CD4-positive, alpha-beta T cell (primary cell): Measurements from ENCODE around the gene BSND. TPM values are rescaled to one million over a fixed set of nuclear protein-coding genes. Genes with fewer than 3 reads are reported as not detected.

Experiments
- ATAC-seq: fragments of 200-7000 bp; cut with Tn5 transposase; one replicate; pipeline ENCODE4 v1.10.0; 2022; ENCODE audit warnings: mild to moderate bottlenecking; ENCODE audit not compliant: poor library complexity
- CTCF ChIA-PET: fragments of 350-600 bp; sonication (Branson Sonifier 250); formaldehyde crosslinking; loops from one replicate; lab custom pipeline; 2021; ENCODE audit warnings: antibody characterized with exemption, inconsistent platforms; lab: Charles Lee
- POLR2A ChIA-PET: fragments of 350-600 bp; sonication (Branson Sonifier 250); formaldehyde crosslinking; loops from one replicate; lab custom pipeline; 2021; ENCODE audit warnings: antibody characterized with exemption, inconsistent platforms; lab: Charles Lee
- DNase-seq, 14 experiments: peaks; one replicate each; pipeline ENCODE4 v3.0.0-alpha.2; 2013 to 2020; ENCODE audit warnings: mixed read lengths in 2 of 14
- H3K27ac ChIP-seq, 2 donors: one replicate each; pipeline versions ENCODE4 v1.5.1 to v1.7.0; 2013; ENCODE audit warnings: low read length in 2 of 2, low read depth in 1 of 2, mild to moderate bottlenecking in 1 of 2
- H3K27me3 ChIP-seq, 2 experiments: 1 replicate in 1 of 2; 2 replicates in 1 of 2; pipeline versions ENCODE4 v1.6.1 to v1.7.0; 2013; ENCODE audit warnings: low read length in 2 of 2, control low read depth in 1 of 2, mild to moderate bottlenecking in 1 of 2, moderate library complexity in 1 of 2; ENCODE audit not compliant: insufficient read depth in 2 of 2, control insufficient read depth in 1 of 2
- H3K36me3 ChIP-seq: one replicate; pipeline ENCODE4 v1.6.1; 2013; ENCODE audit warnings: low read length, control low read depth; ENCODE audit not compliant: insufficient read depth
- H3K4me1 ChIP-seq: one replicate; pipeline ENCODE4 v1.6.1; 2013; ENCODE audit warnings: low read length, control low read depth; ENCODE audit not compliant: insufficient read depth
- H3K4me3 ChIP-seq: one replicate; pipeline ENCODE4 v1.5.1; 2013; ENCODE audit warnings: mild to moderate bottlenecking, low read length, moderate library complexity
- H3K9me3 ChIP-seq, 2 experiments: 1 replicate in 1 of 2; 2 replicates in 1 of 2; pipeline versions ENCODE4 v1.6.1 to v1.7.0; 2013; ENCODE audit warnings: low read length in 2 of 2, mild to moderate bottlenecking in 2 of 2, control low read depth in 1 of 2, moderate library complexity in 1 of 2; ENCODE audit not compliant: control insufficient read depth in 1 of 2, insufficient read depth in 1 of 2
- H3K27ac Mint-ChIP-seq: one replicate; pipeline ENCODE4 v1.8.0; 2020; ENCODE audit warnings: mixed read lengths
- H3K27me3 Mint-ChIP-seq: one replicate; pipeline ENCODE4 v1.8.0; 2021; ENCODE audit warnings: mixed read lengths
- H3K36me3 Mint-ChIP-seq: one replicate; pipeline ENCODE4 v1.8.0; 2021; ENCODE audit warnings: low read depth, mixed read lengths
- H3K4me1 Mint-ChIP-seq: one replicate; pipeline ENCODE4 v1.8.0; 2021; ENCODE audit warnings: low read depth, mixed read lengths
- H3K4me3 Mint-ChIP-seq: one replicate; pipeline ENCODE4 v1.8.0; 2020; ENCODE audit warnings: mild to moderate bottlenecking, mixed read lengths
- H3K9me3 Mint-ChIP-seq: one replicate; pipeline ENCODE4 v1.8.0; 2020; ENCODE audit warnings: mixed read lengths
- CTCF ChIP-seq: fragments of 200-600 bp; IDR thresholded peaks from one replicate; pipeline ENCODE4 v1.8.0; 2022; ENCODE audit warnings: antibody characterized with exemption, mild to moderate bottlenecking
- intact Hi-C, 2 experiments: fragments of 100-400 bp; cut with DNase I in 1 of 2; cut with micrococcal nuclease in 1 of 2; formaldehyde crosslinking; loops; one replicate each; pipeline versions ENCODE4 v1.15.1 to v1.9.0; 2023 to 2025; cut with DNase I, micrococcal nuclease
- total RNA-seq, 174 experiments: library from RNA in 2 of 174; stranded (reverse) in 2 of 174; gene quantifications; one replicate each; pipeline ENCODE4 v1.2.3 and lab custom pipeline; 2021 to 2026

BSND gene
- total RNA-seq, 2 experiments from 2014 or later: not detected

GRCh38 chr1:54995013-54995760, 3.5 kb upstream of the BSND start:
- DNase-seq (no peak), ATAC-seq (no peak)
- ChIA-PET CTCF (interaction anchor here (1.1 to 1.8 kb wide), 2 partner anchors 45 to 50 kb away, joined by 3 to 9 read pairs; no protein-coding TSS in a partner anchor), POLR2A (interaction anchor here (1.5 kb wide), 1 partner anchor 45 kb away, joined by 7 read pairs; no protein-coding TSS in a partner anchor)
- H3K9me3 Mint-ChIP-seq: no peaks in the 10 kb centered on the region
- Histone ChIP-seq H3K27me3 (peaks cover 27 to 29% of the 10 kb centered on the region in 2 experiments), H3K4me1 (peaks cover 21% of the 10 kb centered on the region), H3K36me3 (no peaks in the 10 kb centered on the region), H3K4me3 (no peak overlapping the region), H3K27ac (no peak overlapping the region), H3K9me3 (peaks cover 0 to 8% of the 10 kb centered on the region in 2 experiments)
- peak overlapping the region; percentile 52 for H3K27ac Mint-ChIP-seq
- no peaks in the 10 kb centered on the region for H3K36me3 Mint-ChIP-seq
- H3K4me3 Mint-ChIP-seq: no peak overlapping the region
- peaks cover 47% of the 10 kb centered on the region for H3K27me3 Mint-ChIP-seq
- intact Hi-C loops: loop anchor here (5.0 to 10.0 kb wide), 2 partner anchors 323 to 930 kb away; no protein-coding TSS in a partner anchor
- TF ChIP-seq CTCF: no peak
- peaks cover 23% of the 10 kb centered on the region for H3K4me1 Mint-ChIP-seq

GRCh38 chr1:54995835-54996234, 2.9 kb upstream of the BSND start:
- intact Hi-C loops: loop anchor here (1.0 to 10.0 kb wide), 5 partner anchors 47 to 931 kb away; no protein-coding TSS in a partner anchor
- ChIA-PET CTCF (interaction anchor here (1.0 to 1.8 kb wide), 5 partner anchors 45 to 943 kb away, joined by 3 to 20 read pairs (median 4); partner anchors contain the start of genes TCEANC2 and TMEM59), POLR2A (interaction anchor here (0.8 to 1.5 kb wide), 2 partner anchors 46 to 51 kb away, joined by 3 to 7 read pairs; no protein-coding TSS in a partner anchor)
- Mint-ChIP-seq H3K27ac (peak overlapping the region; percentile 52), H3K9me3 (no peaks in the 10 kb centered on the region), H3K36me3 (no peaks in the 10 kb centered on the region), H3K4me3 (peak overlapping the region; percentile 39), H3K27me3 (peaks cover 47% of the 10 kb centered on the region), H3K4me1 (peaks cover 23% of the 10 kb centered on the region)
- H3K36me3 ChIP-seq: no peaks in the 10 kb centered on the region
- ATAC-seq (peak; percentile 76), DNase-seq (peak in 12 of 14 experiments; percentile 8 to 82 (median 26))
- H3K9me3 ChIP-seq: peaks cover 0 to 8% of the 10 kb centered on the region in 2 experiments
- no peak overlapping the region for H3K4me3 ChIP-seq
- H3K4me1 ChIP-seq: peaks cover 21% of the 10 kb centered on the region
- H3K27ac ChIP-seq: no peak overlapping the region
- H3K27me3 ChIP-seq: peaks cover 29 to 33% of the 10 kb centered on the region in 2 experiments
- no peak for TF ChIP-seq CTCF

DNA sequence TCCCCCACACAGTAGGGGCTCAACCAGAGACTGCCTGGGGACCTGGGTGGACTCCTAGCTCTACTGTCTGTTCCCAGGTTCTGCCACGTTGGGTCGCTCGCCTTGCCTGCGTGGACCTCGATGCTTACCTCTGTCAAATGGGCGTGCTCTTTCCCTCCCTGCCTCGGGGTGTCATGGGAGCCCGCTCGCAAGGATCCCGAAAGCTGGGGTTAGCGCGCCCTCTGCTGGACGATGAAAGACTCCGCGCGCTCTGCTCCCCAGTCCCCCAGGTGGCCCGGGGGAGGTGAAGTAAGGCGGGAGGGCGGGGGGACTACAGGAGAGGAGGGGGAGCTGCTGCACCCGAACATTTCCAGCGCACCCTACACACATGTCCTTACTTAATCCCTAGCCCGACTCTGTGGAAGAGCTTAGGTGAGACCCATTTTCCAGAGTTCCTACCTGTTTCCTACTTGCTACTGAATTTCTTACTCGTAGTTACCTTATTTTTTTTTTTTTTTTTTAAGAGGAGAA, 2.3 kb upstream of the BSND start:
- peak; percentile 68 for TF ChIP-seq CTCF
- Histone ChIP-seq H3K9me3 (peaks cover 0 to 8% of the 10 kb centered on the region in 2 experiments), H3K27ac (no peak overlapping the region), H3K27me3 (peaks cover 29 to 35% of the 10 kb centered on the region in 2 experiments), H3K4me3 (peak overlapping the region; percentile 29), H3K36me3 (no peaks in the 10 kb centered on the region), H3K4me1 (peaks cover 21% of the 10 kb centered on the region)
- Mint-ChIP-seq H3K27ac (peak overlapping the region; percentile 52), H3K4me1 (peaks cover 23% of the 10 kb centered on the region), H3K4me3 (peak overlapping the region; percentile 54), H3K27me3 (peaks cover 47% of the 10 kb centered on the region), H3K36me3 (no peaks in the 10 kb centered on the region), H3K9me3 (no peaks in the 10 kb centered on the region)
- CTCF ChIA-PET: interaction anchor here (1.0 to 1.8 kb wide), 5 partner anchors 46 to 944 kb away, joined by 3 to 20 read pairs (median 4); partner anchors contain the start of genes TCEANC2 and TMEM59
- intact Hi-C loops: loop anchor here (1.0 to 10.0 kb wide), 5 partner anchors 47 to 932 kb away; no protein-coding TSS in a partner anchor
- POLR2A ChIA-PET: interaction anchor here (0.8 to 1.5 kb wide), 2 partner anchors 46 to 51 kb away, joined by 3 to 7 read pairs; no protein-coding TSS in a partner anchor
- DNase-seq (peak; percentile 61 to 88 (median 70)), ATAC-seq (peak; percentile 80)
